Naive B cell (primary cell): Measurements from ENCODE around the gene BCL6B. TPM values are rescaled to one million over a fixed set of nuclear protein-coding genes. Genes with fewer than 3 reads are reported as not detected.
"Not testable (repeated sequence)": the region's sequence is repeated elsewhere in the genome, so short reads cannot be mapped to it uniquely, and the experiment has no call there.

ENCODE experiments used
- ATAC-seq, 2 donors: fragments of 150-1000 bp; cut with Tn5 transposase; 2 replicates each; pipeline ENCODE4 v1.10.0; 2021; ENCODE audit warnings: low read depth in 2 of 2, mild to moderate bottlenecking in 2 of 2, moderate library complexity in 2 of 2
- DNase-seq: peaks from one replicate; pipeline ENCODE4 v3.0.0; 2022
- H3K27ac Mint-ChIP-seq, 6 donors: one replicate each; pipeline ENCODE4 v1.8.0; 2020 to 2022; ENCODE audit warnings: mild to moderate bottlenecking in 6 of 6, mixed read lengths in 6 of 6, moderate library complexity in 5 of 6, inconsistent platforms in 2 of 6
- H3K27me3 Mint-ChIP-seq, 3 donors: one replicate each; pipeline ENCODE4 v1.8.0; 2021 to 2022; ENCODE audit warnings: mixed read lengths in 3 of 3, mild to moderate bottlenecking in 1 of 3
- H3K36me3 Mint-ChIP-seq, 2 donors: one replicate each; pipeline ENCODE4 v1.8.0; 2020 to 2022; ENCODE audit warnings: mixed read lengths in 2 of 2, inconsistent platforms in 1 of 2, mild to moderate bottlenecking in 1 of 2
- H3K4me1 Mint-ChIP-seq, 3 donors: one replicate each; pipeline ENCODE4 v1.8.0; 2020 to 2022; ENCODE audit warnings: mixed read lengths in 3 of 3, inconsistent platforms in 1 of 3, mild to moderate bottlenecking in 1 of 3, moderate library complexity in 1 of 3
- H3K4me3 Mint-ChIP-seq, 8 donors: one replicate each; pipeline ENCODE4 v1.8.0; 2020 to 2022; ENCODE audit warnings: mild to moderate bottlenecking in 8 of 8, mixed read lengths in 8 of 8, moderate library complexity in 8 of 8, inconsistent platforms in 2 of 8
- H3K9me3 Mint-ChIP-seq, 7 donors: one replicate each; pipeline ENCODE4 v1.8.0; 2020 to 2022; ENCODE audit warnings: mixed read lengths in 7 of 7, mild to moderate bottlenecking in 5 of 7, inconsistent platforms in 2 of 7, moderate library complexity in 1 of 7
- polyA plus RNA-seq, 6 donors: library from polyadenylated mRNA; unstranded; fragments of 300-500 nt; fragmentation: Illumina TruSeq; gene quantifications; one replicate each; pipeline ENCODE4 v1.2.3, GENCODE V29; 2021; ENCODE audit warnings: low read depth in 6 of 6

The BCL6B gene
- polyA plus RNA-seq, 6 donors from 2014 or later: 0.21 to 0.36 (median 0.29) TPM; not detected in 3

GRCh38 chr17:7042501-7043181, 19.8 kb downstream of the BCL6B start:
- DNase-seq (peak; percentile 55), ATAC-seq (peak; percentile 19 to 26)
- no peaks in the 10 kb centered on the region for H3K9me3 Mint-ChIP-seq
- H3K36me3 Mint-ChIP-seq: no peaks in the 10 kb centered on the region
- H3K4me1 Mint-ChIP-seq: peaks cover 52 to 59% (median 57%) of the 10 kb centered on the region in 3 donors
- no peaks in the 10 kb centered on the region for H3K27me3 Mint-ChIP-seq
- peak overlapping the region; percentile 44 to 89 (median 87) for H3K27ac Mint-ChIP-seq
- H3K4me3 Mint-ChIP-seq: peak overlapping the region; percentile 74 to 91 (median 86)

- DNase-seq: no peak
- Mint-ChIP-seq H3K36me3 (no peaks in the 10 kb centered on the region), H3K27me3 (no peaks in the 10 kb centered on the region), H3K4me1 (peaks cover 51 to 57% (median 56%) of the 10 kb centered on the region in 3 donors), H3K9me3 (no peaks in the 10 kb centered on the region), H3K4me3 (peak overlapping the region; percentile 74 to 91 (median 86)), H3K27ac (peak overlapping the region in 4 of 6 donors; percentile 44 to 89 (median 87))
- ATAC-seq: no peak
Measured at GRCh38 chr17:7043182-7043496, 20.3 kb downstream of the BCL6B start.

- Mint-ChIP-seq H3K4me3 (peak within 1 kb of the TSS; percentile 74 to 91 (median 86)), H3K4me1 (peaks cover 46 to 52% (median 50%) of the 10 kb centered on the region in 3 donors), H3K27ac (peak within 1 kb of the TSS; percentile 39 to 89 (median 86)), H3K36me3 (no peaks in the 10 kb centered on the region), H3K27me3 (no peaks in the 10 kb centered on the region), H3K9me3 (no peaks in the 10 kb centered on the region)
- ATAC-seq (peak; percentile 32 to 45), DNase-seq (peak; percentile 80)
Measured at GRCh38 chr17:7043497-7044198, 20.8 kb downstream of the BCL6B start, which contains the start of gene SLC16A11. SLC16A11 (minus strand) TSS chr17:7044092; CDS start chr17:7043513, 579 bp downstream.

GRCh38 chr17:7045492-7046126, 22.8 kb downstream of the BCL6B start:
- peak; percentile 16 to 25 for ATAC-seq
- Mint-ChIP-seq H3K4me1 (peaks cover 42 to 43% (median 43%) of the 10 kb centered on the region in 3 donors), H3K27me3 (peaks cover 0 to 7% (median 4%) of the 10 kb centered on the region in 3 donors), H3K27ac (peak overlapping the region; percentile 40 to 97 (median 94)), H3K36me3 (no peaks in the 10 kb centered on the region), H3K9me3 (no peaks in the 10 kb centered on the region), H3K4me3 (peak overlapping the region; percentile 72 to 94 (median 90))
- peak; percentile 63 for DNase-seq

- Mint-ChIP-seq H3K4me3 (peak overlapping the region; percentile 72 to 94 (median 90)), H3K9me3 (no peaks in the 10 kb centered on the region), H3K4me1 (peaks cover 40 to 42% (median 42%) of the 10 kb centered on the region in 3 donors), H3K36me3 (no peaks in the 10 kb centered on the region), H3K27me3 (peaks cover 0 to 12% (median 4%) of the 10 kb centered on the region in 3 donors), H3K27ac (peak overlapping the region; percentile 83 to 97 (median 94))
- ATAC-seq (peak; percentile 4 to 13), DNase-seq (no peak)
Measured at GRCh38 chr17:7046127-7046724, 23.4 kb downstream of the BCL6B start.

GRCh38 chr17:7046725-7047397, 24.0 kb downstream of the BCL6B start:
- peak; percentile 29 to 44 for ATAC-seq
- peaks cover 34 to 35% (median 35%) of the 10 kb centered on the region in 3 donors for H3K4me1 Mint-ChIP-seq

GRCh38 chr17:7047566-7047965, 24.7 kb downstream of the BCL6B start:
- DNase-seq: no peak
- Mint-ChIP-seq H3K4me3 (peak overlapping the region in 6 of 8 donors; percentile 25 to 93 (median 84)), H3K27me3 (peaks cover 0 to 12% (median 4%) of the 10 kb centered on the region in 3 donors), H3K36me3 (no peaks in the 10 kb centered on the region), H3K9me3 (no peaks in the 10 kb centered on the region), H3K27ac (peak overlapping the region; percentile 24 to 97 (median 86)), H3K4me1 (peaks cover 28 to 34% (median 30%) of the 10 kb centered on the region in 3 donors)
- ATAC-seq: no peak

More at GRCh38 chr17:7046725-7047397, 24.0 kb downstream of the BCL6B start:
- peak; percentile 83 for DNase-seq
- H3K27me3 Mint-ChIP-seq: peaks cover 0 to 12% (median 4%) of the 10 kb centered on the region in 3 donors
- peak overlapping the region; percentile 72 to 94 (median 90) for H3K4me3 Mint-ChIP-seq
- H3K9me3 Mint-ChIP-seq, H3K36me3 Mint-ChIP-seq: not testable (repeated sequence)
- peak overlapping the region; percentile 83 to 97 (median 93) for H3K27ac Mint-ChIP-seq

GRCh38 chr17:7048968-7049367, 26.1 kb downstream of the BCL6B start:
- Mint-ChIP-seq H3K36me3 (no peaks in the 10 kb centered on the region), H3K27ac (peak overlapping the region in 2 of 6 donors; percentile 9 to 74), H3K27me3 (peaks cover 0 to 12% (median 4%) of the 10 kb centered on the region in 3 donors), H3K9me3 (no peaks in the 10 kb centered on the region), H3K4me3 (peak overlapping the region in 1 of 8 donors; percentile 19), H3K4me1 (peaks cover 19 to 31% (median 22%) of the 10 kb centered on the region in 3 donors)
- DNase-seq: no peak
- no peak for ATAC-seq

GRCh38 chr17:7050583-7050982, 27.7 kb downstream of the BCL6B start:
- Mint-ChIP-seq H3K27me3 (peaks cover 0 to 12% (median 4%) of the 10 kb centered on the region in 3 donors), H3K27ac (peak overlapping the region in 1 of 6 donors; percentile 27), H3K4me1 (peaks cover 16 to 24% (median 20%) of the 10 kb centered on the region in 3 donors)
- not testable (repeated sequence) for H3K9me3 Mint-ChIP-seq, H3K4me3 Mint-ChIP-seq, DNase-seq, ATAC-seq, H3K36me3 Mint-ChIP-seq

GRCh38 chr17:7056386-7056785, 33.5 kb downstream of the BCL6B start:
- Mint-ChIP-seq H3K27me3 (peaks cover 9 to 14% (median 12%) of the 10 kb centered on the region in 3 donors), H3K4me3 (no peak overlapping the region), H3K27ac (no peak overlapping the region), H3K4me1 (peaks cover 0 to 4% (median 3%) of the 10 kb centered on the region in 3 donors), H3K36me3 (no peaks in the 10 kb centered on the region), H3K9me3 (no peaks in the 10 kb centered on the region)
- DNase-seq (no peak), ATAC-seq (no peak)

GRCh38 chr17:7058831-7059447, 36.1 kb downstream of the BCL6B start:
- Mint-ChIP-seq H3K4me1 (peaks cover 0 to 3% (median 0%) of the 10 kb centered on the region in 3 donors), H3K9me3 (no peaks in the 10 kb centered on the region), H3K27me3 (peaks cover 20 to 30% (median 24%) of the 10 kb centered on the region in 3 donors), H3K27ac (peak overlapping the region in 2 of 6 donors; percentile 54 to 75), H3K36me3 (no peaks in the 10 kb centered on the region), H3K4me3 (no peak overlapping the region)
- ATAC-seq: no peak
- DNase-seq: no peak
